GM12891 (cell line): ENCODE results near the gene TUSC2.

Experiments
- PAX5 ChIP-seq: IDR thresholded peaks from 2 replicates; pipeline ENCODE4 v1.6.1; 2011; ENCODE audit warnings: low read length, moderate library complexity, mild to moderate bottlenecking; ENCODE audit not compliant: insufficient read depth, severe bottlenecking
- POLR2A ChIP-seq: IDR thresholded peaks from 2 replicates; pipeline ENCODE4 v1.6.1; 2011; ENCODE audit warnings: low read depth, low read length, control low read depth
- POLR2AphosphoS5 ChIP-seq: IDR thresholded peaks from 2 replicates; pipeline ENCODE4 v1.6.1; 2011; ENCODE audit warnings: low read depth, low read length, control low read depth
- TAF1 ChIP-seq: IDR thresholded peaks from 2 replicates; pipeline ENCODE4 v1.6.1; 2011; ENCODE audit warnings: low read depth, low read length, control low read depth

- TF ChIP-seq POLR2A, result no peak
- TF ChIP-seq TAF1, result no peak
- no peak for TF ChIP-seq POLR2AphosphoS5
- no peak for TF ChIP-seq PAX5
Observed at GRCh38 chr3:50317300-50317699, 10.7 kb downstream of the TUSC2 start.
